Right lobe of liver (tissue), 4 donors: ENCODE measurements around the gene ZNF385B.

Source experiments
- POLR2A ChIP-seq: fragments of 450-650 bp; IDR thresholded peaks from one replicate; pipeline ENCODE4 v1.6.1; 2017; ENCODE audit warnings: antibody characterized with exemption, mild to moderate bottlenecking
- TF ChIP-seq, protein P1 (sequence below), 4 donors: fragments of 200-600 bp in 3 of 4; fragments of 450-650 bp in 1 of 4; IDR thresholded peaks; one replicate each; pipeline versions ENCODE4 v1.5.1 to v1.8.0; 2016 to 2022; ENCODE audit warnings: antibody characterized with exemption in 4 of 4, mild to moderate bottlenecking in 2 of 4
- donor health status: DM: no; HTN: no; CAD: no.
- donor health status: DM: no; HTN: no; CAD: no.
- donor health status: DM: no; HTN: yes; CAD: no.

DNA sequence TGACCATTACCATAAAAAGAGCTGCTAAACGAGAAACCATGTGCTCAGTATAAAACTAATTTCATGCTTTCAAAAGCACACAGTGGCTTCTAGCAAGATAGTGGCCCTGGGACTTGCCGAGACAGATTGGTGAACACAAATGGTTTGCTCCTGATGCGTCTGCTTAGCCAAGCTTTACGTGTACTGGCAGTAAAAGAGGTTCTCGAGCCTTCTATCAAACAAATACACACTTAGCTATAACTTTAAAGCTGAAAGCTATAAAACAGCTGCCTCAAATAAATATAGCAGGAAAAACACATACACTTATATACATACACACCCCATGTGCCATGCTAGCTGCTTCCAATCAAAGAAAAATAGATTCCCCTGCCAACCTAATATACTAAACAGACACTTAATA, 117.0 kb downstream of the ZNF385B start:
- TF ChIP-seq, protein P1, sequence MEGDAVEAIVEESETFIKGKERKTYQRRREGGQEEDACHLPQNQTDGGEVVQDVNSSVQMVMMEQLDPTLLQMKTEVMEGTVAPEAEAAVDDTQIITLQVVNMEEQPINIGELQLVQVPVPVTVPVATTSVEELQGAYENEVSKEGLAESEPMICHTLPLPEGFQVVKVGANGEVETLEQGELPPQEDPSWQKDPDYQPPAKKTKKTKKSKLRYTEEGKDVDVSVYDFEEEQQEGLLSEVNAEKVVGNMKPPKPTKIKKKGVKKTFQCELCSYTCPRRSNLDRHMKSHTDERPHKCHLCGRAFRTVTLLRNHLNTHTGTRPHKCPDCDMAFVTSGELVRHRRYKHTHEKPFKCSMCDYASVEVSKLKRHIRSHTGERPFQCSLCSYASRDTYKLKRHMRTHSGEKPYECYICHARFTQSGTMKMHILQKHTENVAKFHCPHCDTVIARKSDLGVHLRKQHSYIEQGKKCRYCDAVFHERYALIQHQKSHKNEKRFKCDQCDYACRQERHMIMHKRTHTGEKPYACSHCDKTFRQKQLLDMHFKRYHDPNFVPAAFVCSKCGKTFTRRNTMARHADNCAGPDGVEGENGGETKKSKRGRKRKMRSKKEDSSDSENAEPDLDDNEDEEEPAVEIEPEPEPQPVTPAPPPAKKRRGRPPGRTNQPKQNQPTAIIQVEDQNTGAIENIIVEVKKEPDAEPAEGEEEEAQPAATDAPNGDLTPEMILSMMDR (IDR thresholded peaks at IDR 0.05): no peak
- no peak for TF ChIP-seq POLR2A
